HEK293T (cell line): ENCODE data around the gene NNAT.

ENCODE experiments used
- BHLHE40 ChIP-seq: fragments of 450-650 bp; IDR thresholded peaks from 2 replicates; pipeline ENCODE4 v1.6.1; 2016; ENCODE audit warnings: mild to moderate bottlenecking, moderate library complexity, borderline replicate concordance
- HDGF ChIP-seq: fragments of 450-650 bp; IDR thresholded peaks from 2 replicates; pipeline ENCODE4 v1.6.1; 2017; ENCODE audit warnings: antibody characterized with exemption, borderline replicate concordance
- SP1 ChIP-seq: fragments of 450-650 bp; IDR thresholded peaks from 2 replicates; pipeline ENCODE4 v1.6.1; 2017
- SUZ12 ChIP-seq: fragments of 450-650 bp; IDR thresholded peaks from 2 replicates; pipeline ENCODE4 v1.6.1; 2016; ENCODE audit warnings: mild to moderate bottlenecking

GRCh38 chr20:37510226-37510625 lies 10.8 kb upstream of the NNAT start:
- TF ChIP-seq SUZ12: no peak
- no peak for TF ChIP-seq BHLHE40
- TF ChIP-seq SP1: no peak
- TF ChIP-seq HDGF: no peak
